H9 (cell line): ENCODE measurements around the gene STARD9. TPM values are rescaled to one million over a fixed set of nuclear protein-coding genes. Genes with fewer than 3 reads are reported as not detected.

Source experiments
- DNase-seq: peaks from one replicate; pipeline ENCODE4 v3.0.0-alpha.2; 2017
- H2AFZ ChIP-seq: one replicate; pipeline ENCODE4 v1.6.1; 2013; ENCODE audit warnings: mild to moderate bottlenecking, low read length, control low read depth, moderate library complexity
- H2AK5ac ChIP-seq: 2 replicates; pipeline ENCODE4 v1.6.1; 2013; ENCODE audit warnings: low read length, control low read depth, mixed read lengths; ENCODE audit not compliant: insufficient read length
- H2BK120ac ChIP-seq: one replicate; pipeline ENCODE4 v1.6.1; 2013; ENCODE audit warnings: low read depth, mild to moderate bottlenecking, low read length, control low read depth, inconsistent platforms; ENCODE audit not compliant: poor library complexity, severe bottlenecking
- H2BK12ac ChIP-seq: 2 replicates; pipeline ENCODE4 v1.6.1; 2013; ENCODE audit warnings: low read length, control low read depth, mixed read lengths, low read depth; ENCODE audit not compliant: insufficient read length
- H2BK15ac ChIP-seq: 2 replicates; pipeline ENCODE4 v1.6.1; 2013; ENCODE audit warnings: low read depth, low read length, control low read depth
- H2BK20ac ChIP-seq: one replicate; pipeline ENCODE4 v1.6.1; 2013; ENCODE audit warnings: low read depth, mild to moderate bottlenecking, low read length, control low read depth, inconsistent platforms; ENCODE audit not compliant: poor library complexity, severe bottlenecking
- H2BK5ac ChIP-seq: 2 replicates; pipeline ENCODE4 v1.6.1; 2013; ENCODE audit warnings: low read length, control low read depth, mixed read lengths; ENCODE audit not compliant: insufficient read length
- H3K14ac ChIP-seq: 2 replicates; pipeline ENCODE4 v1.6.1; 2013; ENCODE audit warnings: low read length, control low read depth; ENCODE audit not compliant: insufficient read depth
- H3K18ac ChIP-seq: 2 replicates; pipeline ENCODE4 v1.6.1; 2013; ENCODE audit warnings: low read depth, mild to moderate bottlenecking, mixed read lengths, low read length, control low read depth; ENCODE audit not compliant: insufficient read length
- H3K23ac ChIP-seq: 2 replicates; pipeline ENCODE4 v1.6.1; 2013; ENCODE audit warnings: low read length, control low read depth, mixed read lengths, low read depth; ENCODE audit not compliant: insufficient read length
- H3K23me2 ChIP-seq: 2 replicates; pipeline ENCODE4 v1.6.1; 2013; ENCODE audit warnings: low read depth, mild to moderate bottlenecking, mixed read lengths, low read length, control low read depth; ENCODE audit not compliant: insufficient read length, poor library complexity, severe bottlenecking
- H3K27ac ChIP-seq: 2 replicates; pipeline ENCODE4 v1.5.1; 2013; ENCODE audit warnings: low read length, control low read depth, mixed read lengths, low read depth; ENCODE audit not compliant: insufficient read length
- H3K27me3 ChIP-seq: 2 replicates; pipeline ENCODE4 v1.6.1; 2013; ENCODE audit warnings: low read length, control low read depth, inconsistent platforms; ENCODE audit not compliant: insufficient read depth
- H3K4ac ChIP-seq: 2 replicates; pipeline ENCODE4 v1.6.1; 2013; ENCODE audit warnings: low read depth, mild to moderate bottlenecking, control low read depth, inconsistent platforms, low read length, moderate library complexity
- H3K4me1 ChIP-seq: 2 replicates; pipeline ENCODE4 v1.6.1; 2013; ENCODE audit warnings: low read length, control low read depth, inconsistent platforms; ENCODE audit not compliant: insufficient read depth
- H3K4me2 ChIP-seq: 2 replicates; pipeline ENCODE4 v1.6.1; 2013; ENCODE audit warnings: low read length, control low read depth, mixed read lengths; ENCODE audit not compliant: insufficient read length, insufficient read depth
- H3K56ac ChIP-seq: 2 replicates; pipeline ENCODE4 v1.6.1; 2013; ENCODE audit warnings: low read depth, mild to moderate bottlenecking, mixed read lengths, low read length, control low read depth; ENCODE audit not compliant: insufficient read length
- H3K79me1 ChIP-seq: 2 replicates; pipeline ENCODE4 v1.6.1; 2013; ENCODE audit warnings: low read depth, mild to moderate bottlenecking, moderate library complexity, low read length, control low read depth, inconsistent platforms; ENCODE audit not compliant: insufficient read depth, poor library complexity, severe bottlenecking
- H3K79me2 ChIP-seq: 2 replicates; pipeline ENCODE4 v1.6.1; 2013; ENCODE audit warnings: low read length, control low read depth, inconsistent platforms; ENCODE audit not compliant: insufficient read depth
- H3K9ac ChIP-seq: 2 replicates; pipeline ENCODE4 v1.6.1; 2013; ENCODE audit warnings: low read length, control low read depth, mixed read lengths; ENCODE audit not compliant: insufficient read length; ENCODE audit errors: extremely low read depth
- H3K9me3 ChIP-seq: one replicate; pipeline ENCODE4 v1.6.1; 2013; ENCODE audit warnings: low read depth, low read length, inconsistent platforms; ENCODE audit not compliant: control insufficient read depth
- H3T11ph ChIP-seq: one replicate; pipeline ENCODE4 v1.6.1; 2013; ENCODE audit warnings: mild to moderate bottlenecking, low read length, control low read depth, inconsistent platforms
- H4K20me1 ChIP-seq: one replicate; pipeline ENCODE4 v1.6.1; 2013; ENCODE audit not compliant: control insufficient read depth, insufficient read length, insufficient read depth
- H4K5ac ChIP-seq: 2 replicates; pipeline ENCODE4 v1.6.1; 2013; ENCODE audit warnings: low read depth, mild to moderate bottlenecking, mixed read lengths, low read length, control low read depth; ENCODE audit not compliant: insufficient read length
- H4K8ac ChIP-seq: replicated peaks from 2 replicates; pipeline ENCODE4 v1.6.1; 2013; ENCODE audit warnings: low read length, control low read depth, mixed read lengths, low read depth; ENCODE audit not compliant: insufficient read length
- H4K91ac ChIP-seq: 2 replicates; pipeline ENCODE4 v1.6.1; 2013; ENCODE audit warnings: low read depth, mild to moderate bottlenecking, moderate library complexity, mixed read lengths, low read length, control low read depth; ENCODE audit not compliant: insufficient read length
- H3K27ac Mint-ChIP-seq, 3 experiments: 2 replicates in 2 of 3; 3 replicates in 1 of 3; pipeline ENCODE4 v1.8.0; 2020 to 2021; ENCODE audit warnings: mixed read lengths in 3 of 3, mild to moderate bottlenecking in 1 of 3, moderate library complexity in 1 of 3
- H3K27me3 Mint-ChIP-seq: 2 replicates; pipeline ENCODE4 v1.8.0; 2021; ENCODE audit warnings: low read depth, mild to moderate bottlenecking, moderate library complexity, mixed read lengths
- H3K36me3 Mint-ChIP-seq, 3 experiments: 2 replicates in 2 of 3; 3 replicates in 1 of 3; pipeline ENCODE4 v1.8.0; 2020 to 2021; ENCODE audit warnings: low read depth in 3 of 3, mixed read lengths in 3 of 3; ENCODE audit not compliant: insufficient read depth in 1 of 3
- H3K4me1 Mint-ChIP-seq, 2 experiments: 2 replicates each; pipeline ENCODE4 v1.8.0; 2020; ENCODE audit warnings: mixed read lengths in 2 of 2
- H3K4me3 Mint-ChIP-seq, 2 experiments: 2 replicates in 1 of 2; 3 replicates in 1 of 2; pipeline ENCODE4 v1.8.0; 2020 to 2021; ENCODE audit warnings: mild to moderate bottlenecking in 2 of 2, mixed read lengths in 2 of 2, moderate library complexity in 1 of 2
- H3K9me3 Mint-ChIP-seq, 2 experiments: 2 replicates in 1 of 2; 3 replicates in 1 of 2; pipeline ENCODE4 v1.8.0; 2020; ENCODE audit warnings: mild to moderate bottlenecking in 2 of 2, mixed read lengths in 2 of 2, moderate library complexity in 1 of 2
- CTCF ChIP-seq: fragments of 200-600 bp; sonication (generic); conservative IDR thresholded peaks from 3 replicates; pipeline ENCODE4 v1.8.0; 2021; ENCODE audit warnings: antibody characterized with exemption, mild to moderate bottlenecking
- WGBS: extraction: QIAGEN DNeasy Blood & Tissue Kit; methylation state at CpG from one replicate; pipeline ENCODE4 v1.1.7; 2013; ENCODE audit warnings: missing lambda C conversion rate, low lambda C conversion rate, mixed read lengths; ENCODE audit not compliant: insufficient read length; ENCODE audit errors: extremely low coverage; 5-methylcytosine and 5-hydroxymethylcytosine counted together
- total RNA-seq: library from RNA; stranded (reverse); gene quantifications from 2 replicates; pipeline ENCODE4 v1.2.1, GENCODE V29; 2021

Gene STARD9
- total RNA-seq, 1 experiment from 2014 or later: 6.9 TPM

GRCh38 chr15:42707068-42707467, 131.7 kb downstream of the STARD9 start:
- no peak for TF ChIP-seq CTCF

More at GRCh38 chr15:42707068-42707467, 131.7 kb downstream of the STARD9 start:
- Mint-ChIP-seq H3K4me1 (no peaks in the 10 kb centered on the region), H3K9me3 (no peaks in the 10 kb centered on the region), H3K27me3 (no peaks in the 10 kb centered on the region), H3K4me3 (no peak overlapping the region), H3K27ac (no peak overlapping the region), H3K36me3 (no peaks in the 10 kb centered on the region)
- Histone ChIP-seq H3K27ac (no peak overlapping the region), H3K9ac (no peak overlapping the region), H4K8ac (no peak overlapping the region), H3K23ac (no peak overlapping the region), H3K9me3 (no peaks in the 10 kb centered on the region), H2BK5ac (no peak overlapping the region), H3K79me2 (no peaks in the 10 kb centered on the region), H3K56ac (no peak overlapping the region), H3K23me2 (no peaks in the 10 kb centered on the region), H3K4ac (no peak overlapping the region), H4K20me1 (no peaks in the 10 kb centered on the region), H2BK12ac (no peak overlapping the region), H2AK5ac (no peak overlapping the region), H3K79me1 (no peaks in the 10 kb centered on the region), H4K91ac (no peak overlapping the region), H2BK15ac (no peak overlapping the region), H3K14ac (no peak overlapping the region), H3K27me3 (no peaks in the 10 kb centered on the region), H3K18ac (no peak overlapping the region), H3K4me1 (no peaks in the 10 kb centered on the region), H2BK20ac (no peak overlapping the region), H3T11ph (no peak overlapping the region), H4K5ac (no peak overlapping the region), H3K4me2 (no peak overlapping the region), H2BK120ac (no peak overlapping the region), H2AFZ (no peak overlapping the region)
- DNase-seq: no peak
- no CpG with 5 or more reads among the region's 2 CpGs for WGBS
